Measurements from ENCODE around the gene METTL15. TPM values are rescaled to one million over a fixed set of nuclear protein-coding genes. Genes with fewer than 3 reads are reported as not detected.

The METTL15 gene
- total and polyA plus RNA-seq, 9 donors = 4.1 to 14.9 (median 11.2) TPM

DNA sequence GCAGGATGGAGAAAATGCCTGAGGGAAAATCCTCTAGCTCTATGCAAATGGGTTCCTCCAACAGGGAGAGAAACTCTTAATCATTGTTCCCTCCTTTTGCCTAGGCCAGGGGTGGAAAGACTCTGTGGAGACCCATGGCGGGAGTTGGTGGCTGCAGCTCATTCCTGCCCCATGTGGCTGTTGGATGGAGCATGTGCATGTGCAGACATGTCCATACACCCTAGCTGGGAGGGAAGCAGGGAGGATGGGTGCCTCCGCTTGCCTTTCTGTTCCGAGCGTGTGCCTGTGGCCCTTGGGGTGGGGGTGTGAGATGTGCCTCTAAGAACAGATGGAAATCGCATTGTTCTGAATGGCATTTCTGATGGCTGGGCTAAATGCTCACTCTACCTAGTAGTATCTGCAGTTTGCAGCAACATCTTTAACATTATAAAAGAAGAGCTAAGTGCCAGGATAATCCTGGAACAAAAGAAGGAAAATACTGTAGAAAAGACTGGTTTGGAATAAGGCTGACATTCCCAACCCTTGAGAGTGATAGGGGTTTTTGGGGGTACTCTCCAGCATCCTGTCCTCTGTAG is 31.7 kb downstream of the METTL15 start:
- H3K4me3 ChIP-seq = no peak overlapping the region
- intact Hi-C loops (cut with DNase I) = no loop called here
- TF ChIP-seq, protein P1, sequence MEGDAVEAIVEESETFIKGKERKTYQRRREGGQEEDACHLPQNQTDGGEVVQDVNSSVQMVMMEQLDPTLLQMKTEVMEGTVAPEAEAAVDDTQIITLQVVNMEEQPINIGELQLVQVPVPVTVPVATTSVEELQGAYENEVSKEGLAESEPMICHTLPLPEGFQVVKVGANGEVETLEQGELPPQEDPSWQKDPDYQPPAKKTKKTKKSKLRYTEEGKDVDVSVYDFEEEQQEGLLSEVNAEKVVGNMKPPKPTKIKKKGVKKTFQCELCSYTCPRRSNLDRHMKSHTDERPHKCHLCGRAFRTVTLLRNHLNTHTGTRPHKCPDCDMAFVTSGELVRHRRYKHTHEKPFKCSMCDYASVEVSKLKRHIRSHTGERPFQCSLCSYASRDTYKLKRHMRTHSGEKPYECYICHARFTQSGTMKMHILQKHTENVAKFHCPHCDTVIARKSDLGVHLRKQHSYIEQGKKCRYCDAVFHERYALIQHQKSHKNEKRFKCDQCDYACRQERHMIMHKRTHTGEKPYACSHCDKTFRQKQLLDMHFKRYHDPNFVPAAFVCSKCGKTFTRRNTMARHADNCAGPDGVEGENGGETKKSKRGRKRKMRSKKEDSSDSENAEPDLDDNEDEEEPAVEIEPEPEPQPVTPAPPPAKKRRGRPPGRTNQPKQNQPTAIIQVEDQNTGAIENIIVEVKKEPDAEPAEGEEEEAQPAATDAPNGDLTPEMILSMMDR (IDR thresholded peaks at IDR 0.05) = no peak
- TF ChIP-seq POLR2A (IDR thresholded peaks at IDR 0.05) (no peak), EP300 (IDR thresholded peaks at IDR 0.05) (no peak)
- peaks cover 0 to 11% of the 10 kb centered on the region in 2 donors for H3K9me3 ChIP-seq
- no peaks in the 10 kb centered on the region for H3K27me3 ChIP-seq
- no peaks in the 10 kb centered on the region for H3K4me1 ChIP-seq (ENCODE audit: insufficient read depth)
- DNase-seq = no peak
- 96 to 99% (median 97%) methylated on average over 5 of the region's 5 CpGs for WGBS, 3 donors
- no peak overlapping the region for H3K27ac ChIP-seq
- H3K36me3 ChIP-seq = no peaks in the 10 kb centered on the region

DNA sequence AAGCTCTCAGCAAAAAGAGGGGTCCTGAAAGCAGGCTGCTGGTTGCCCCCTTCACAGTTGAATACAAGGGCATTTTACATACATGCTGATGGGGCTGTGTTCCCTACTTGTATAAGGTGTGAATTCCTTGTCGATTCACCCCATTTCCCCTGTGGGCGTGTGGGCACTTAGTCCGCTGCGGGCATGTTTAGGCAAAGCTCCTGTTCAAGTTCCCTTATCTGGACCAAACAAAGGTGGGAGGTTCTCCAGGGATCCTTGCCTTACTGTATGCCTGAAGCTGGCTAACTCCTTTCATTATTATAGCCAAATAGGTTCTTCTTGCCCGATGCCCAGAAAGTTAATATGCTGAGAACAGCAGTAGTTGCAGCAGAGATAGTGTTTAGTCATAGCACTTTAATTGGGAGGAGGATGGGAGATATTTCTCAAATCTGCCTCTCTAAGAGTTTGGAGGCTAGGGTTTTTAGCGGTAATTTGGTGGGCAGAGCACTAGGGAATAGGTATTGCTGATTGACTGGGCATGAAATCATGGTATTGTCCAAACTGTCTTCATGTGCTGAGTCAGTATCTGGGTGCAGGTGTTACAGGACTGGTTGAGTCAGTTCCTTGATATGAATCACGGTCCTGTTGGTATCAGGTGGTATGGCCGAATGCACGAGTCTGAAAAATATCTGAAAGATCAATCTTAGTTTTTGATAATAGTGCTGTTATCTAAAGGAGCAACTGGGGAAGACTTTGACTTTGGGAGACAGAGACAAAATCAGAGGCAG is 32.7 kb downstream of the METTL15 start:
- 96 to 98% (median 96%) methylated on average over 9 of the region's 9 CpGs for WGBS, 3 donors
- Histone ChIP-seq H3K27ac (no peak overlapping the region), H3K4me1 (ENCODE audit: insufficient read depth) (no peaks in the 10 kb centered on the region), H3K27me3 (no peaks in the 10 kb centered on the region), H3K4me3 (no peak overlapping the region), H3K36me3 (no peaks in the 10 kb centered on the region), H3K9me3 (peaks cover 0 to 11% of the 10 kb centered on the region in 2 donors)
- intact Hi-C loops (cut with DNase I) = no loop called here
- TF ChIP-seq POLR2A (IDR thresholded peaks at IDR 0.05) (no peak), EP300 (IDR thresholded peaks at IDR 0.05) (no peak)
- TF ChIP-seq, protein P1 (IDR thresholded peaks at IDR 0.05) = no peak
- DNase-seq = no peak

DNA sequence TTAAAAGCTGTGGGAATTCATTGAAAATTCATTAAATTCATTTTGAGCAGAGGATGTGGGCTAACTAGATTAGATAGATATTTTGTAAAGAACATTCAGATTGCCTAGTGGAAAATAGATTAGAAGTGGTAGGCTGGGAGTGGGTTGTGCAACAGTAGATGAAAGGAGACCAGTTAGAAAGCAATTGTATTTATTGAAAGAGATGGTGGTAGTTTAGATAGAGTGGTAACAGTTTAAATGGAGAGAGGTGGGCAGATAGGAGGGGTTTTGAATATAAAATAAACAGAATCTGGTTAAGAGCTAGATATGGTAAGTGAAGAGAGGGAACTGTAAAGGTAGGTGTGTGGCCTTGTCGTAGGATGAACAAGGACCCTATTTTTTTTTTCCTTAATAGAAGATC is 34.5 kb downstream of the METTL15 start:
- Histone ChIP-seq H3K27me3 (no peaks in the 10 kb centered on the region), H3K36me3 (no peaks in the 10 kb centered on the region), H3K4me3 (no peak overlapping the region), H3K9me3 (peaks cover 0 to 11% of the 10 kb centered on the region in 2 donors), H3K27ac (no peak overlapping the region), H3K4me1 (ENCODE audit: insufficient read depth) (no peaks in the 10 kb centered on the region)
- intact Hi-C loops (cut with DNase I) = no loop called here
- TF ChIP-seq EP300 (IDR thresholded peaks at IDR 0.05) (no peak), POLR2A (IDR thresholded peaks at IDR 0.05) (no peak)
- TF ChIP-seq, protein P1 (IDR thresholded peaks at IDR 0.05) = no peak
- WGBS, 3 donors = 96 to 99% (median 98%) methylated on average over 1 of the region's 1 CpG
- DNase-seq = no peak

DNA sequence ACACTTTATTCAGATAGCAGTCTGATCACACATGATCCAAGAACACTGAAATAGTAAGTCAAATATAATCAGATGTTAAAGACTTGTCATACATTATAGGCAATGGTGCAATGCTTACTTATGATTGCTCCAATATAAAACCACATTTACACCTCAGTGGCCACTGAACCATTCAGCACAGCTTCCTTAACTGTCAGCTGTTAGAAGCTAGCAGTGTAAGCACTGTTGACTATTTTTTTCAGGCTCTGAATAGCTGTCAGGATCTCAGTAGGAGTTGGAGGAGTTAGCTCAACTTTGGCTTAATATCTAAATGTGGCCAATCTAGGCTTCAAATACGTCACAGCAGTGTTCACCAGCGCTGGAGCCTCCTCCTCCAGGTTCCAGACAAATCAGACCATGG is 36.6 kb downstream of the METTL15 start:
- no peaks in the 10 kb centered on the region for H3K4me1 ChIP-seq (ENCODE audit: insufficient read depth)
- intact Hi-C loops (cut with DNase I) = no loop called here
- H3K9me3 ChIP-seq = peaks cover 0 to 9% of the 10 kb centered on the region in 2 donors
- H3K36me3 ChIP-seq = no peaks in the 10 kb centered on the region
- no peaks in the 10 kb centered on the region for H3K27me3 ChIP-seq
- TF ChIP-seq POLR2A (IDR thresholded peaks at IDR 0.05) (no peak), EP300 (IDR thresholded peaks at IDR 0.05) (no peak)
- TF ChIP-seq, protein P1 (IDR thresholded peaks at IDR 0.05) = no peak
- DNase-seq = no peak
- WGBS, 3 donors = 84 to 94% (median 90%) methylated on average over 2 of the region's 2 CpGs
- H3K27ac ChIP-seq = no peak overlapping the region
- H3K4me3 ChIP-seq = no peak overlapping the region

All from ovary (tissue), 9 donors.